ENCODE results near the gene KAT6B.

The KAT6B gene

DNA sequence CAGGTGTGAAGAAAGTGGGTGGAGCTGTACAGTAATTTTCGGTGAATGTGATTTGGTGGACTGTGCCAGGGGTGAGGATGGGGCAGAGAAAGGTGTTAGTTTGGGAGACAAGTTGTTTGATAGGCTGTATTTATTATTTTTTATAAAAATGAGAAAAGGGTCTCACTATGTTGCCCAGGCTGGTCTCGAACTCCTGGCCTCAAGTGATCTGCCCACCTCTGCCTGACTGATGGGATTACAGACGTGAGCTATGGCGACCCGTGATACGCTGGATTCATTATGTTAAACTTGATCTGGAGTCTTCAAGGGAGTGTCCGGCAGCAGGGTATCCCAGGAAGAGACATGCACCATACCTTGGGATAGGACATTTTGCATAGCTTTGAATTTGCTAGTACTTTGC lies 1.3 kb downstream of the KAT6B start:
- DNase-seq (ENCODE audit: low read depth): no peak
- TF ChIP-seq, protein P1, sequence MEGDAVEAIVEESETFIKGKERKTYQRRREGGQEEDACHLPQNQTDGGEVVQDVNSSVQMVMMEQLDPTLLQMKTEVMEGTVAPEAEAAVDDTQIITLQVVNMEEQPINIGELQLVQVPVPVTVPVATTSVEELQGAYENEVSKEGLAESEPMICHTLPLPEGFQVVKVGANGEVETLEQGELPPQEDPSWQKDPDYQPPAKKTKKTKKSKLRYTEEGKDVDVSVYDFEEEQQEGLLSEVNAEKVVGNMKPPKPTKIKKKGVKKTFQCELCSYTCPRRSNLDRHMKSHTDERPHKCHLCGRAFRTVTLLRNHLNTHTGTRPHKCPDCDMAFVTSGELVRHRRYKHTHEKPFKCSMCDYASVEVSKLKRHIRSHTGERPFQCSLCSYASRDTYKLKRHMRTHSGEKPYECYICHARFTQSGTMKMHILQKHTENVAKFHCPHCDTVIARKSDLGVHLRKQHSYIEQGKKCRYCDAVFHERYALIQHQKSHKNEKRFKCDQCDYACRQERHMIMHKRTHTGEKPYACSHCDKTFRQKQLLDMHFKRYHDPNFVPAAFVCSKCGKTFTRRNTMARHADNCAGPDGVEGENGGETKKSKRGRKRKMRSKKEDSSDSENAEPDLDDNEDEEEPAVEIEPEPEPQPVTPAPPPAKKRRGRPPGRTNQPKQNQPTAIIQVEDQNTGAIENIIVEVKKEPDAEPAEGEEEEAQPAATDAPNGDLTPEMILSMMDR (IDR thresholded peaks at IDR 0.05; ENCODE audit: insufficient read depth, low read depth, low read length, missing control alignments): no peak
- peak overlapping the region; percentile 91 for H3K4me3 ChIP-seq (ENCODE audit: low read depth, low read length)

DNA sequence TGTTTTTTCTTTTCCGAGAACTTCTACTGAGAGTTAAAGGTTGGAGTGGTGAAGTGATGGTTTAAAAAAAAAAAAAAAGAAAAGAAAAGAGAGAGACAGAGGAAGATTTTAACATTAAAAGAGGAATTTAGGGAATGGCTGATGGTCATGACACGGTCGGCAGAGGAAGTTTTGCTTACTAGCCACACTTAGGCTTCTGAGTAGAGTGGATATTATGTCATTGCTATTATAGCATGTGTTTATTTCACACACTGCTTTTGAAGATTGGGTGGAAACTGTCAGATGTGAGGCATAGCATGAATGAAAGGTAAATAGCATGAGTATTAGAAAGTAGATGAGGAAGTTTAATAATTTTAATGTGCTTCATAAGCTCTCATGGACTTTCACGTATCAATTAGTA lies 2.5 kb downstream of the KAT6B start:
- no peak for DNase-seq (ENCODE audit: low read depth)
- TF ChIP-seq, protein P1 (IDR thresholded peaks at IDR 0.05; ENCODE audit: insufficient read depth, low read depth, low read length, missing control alignments): no peak
- no peak overlapping the region for H3K4me3 ChIP-seq (ENCODE audit: low read depth, low read length)

DNA sequence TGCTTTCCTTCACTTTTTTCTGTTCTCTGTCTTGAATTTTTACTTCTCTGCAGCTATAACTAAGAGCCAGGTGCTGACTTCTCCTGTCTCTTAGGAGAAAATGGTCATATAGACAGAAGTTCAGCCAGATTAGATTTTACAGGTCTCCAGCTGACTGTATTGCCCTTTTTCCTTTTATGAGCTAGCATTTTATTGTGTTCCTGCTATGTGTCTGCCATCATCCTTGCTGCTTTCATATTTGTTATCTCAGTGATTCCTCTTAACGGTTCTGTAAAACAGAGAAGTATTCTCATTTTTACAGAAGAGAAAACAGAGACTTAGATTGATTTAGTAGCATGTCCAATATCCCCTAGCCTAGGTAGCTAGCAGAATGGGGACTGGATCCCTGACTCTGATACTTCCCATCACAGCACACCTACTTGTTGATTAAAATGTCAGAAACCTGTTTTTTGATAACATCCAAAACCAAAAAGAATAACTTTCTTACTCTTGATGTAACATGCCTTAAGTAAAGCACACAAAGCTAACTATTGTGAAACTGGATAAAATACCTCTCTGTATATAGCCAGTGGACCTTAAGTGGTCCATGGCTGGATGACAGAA lies 5.2 kb downstream of the KAT6B start:
- DNase-seq (ENCODE audit: low read depth): no peak
- TF ChIP-seq, protein P1 (IDR thresholded peaks at IDR 0.05; ENCODE audit: insufficient read depth, low read depth, low read length, missing control alignments): no peak
- no peak overlapping the region for H3K4me3 ChIP-seq (ENCODE audit: low read depth, low read length)

DNA sequence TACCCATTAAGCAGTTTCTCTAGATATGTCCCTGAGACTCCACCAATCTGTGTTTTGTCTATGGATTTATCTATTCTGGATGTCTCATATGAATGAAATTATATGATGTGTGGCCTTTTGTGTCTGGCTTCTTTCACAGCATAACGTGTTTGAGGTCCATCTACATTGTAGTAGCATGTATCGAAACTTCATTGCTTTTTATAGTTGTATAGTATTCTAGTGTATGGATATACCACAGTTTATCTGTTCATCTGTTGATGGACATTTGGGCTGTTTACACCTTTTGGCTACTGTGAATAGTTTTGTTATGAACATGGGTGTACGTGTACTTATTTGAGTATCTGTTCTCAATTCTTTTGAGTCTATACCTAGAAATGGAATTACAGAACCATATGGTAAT lies 9.6 kb downstream of the KAT6B start:
- TF ChIP-seq, protein P1 (IDR thresholded peaks at IDR 0.05; ENCODE audit: insufficient read depth, low read depth, low read length, missing control alignments): no peak
- no peak for DNase-seq (ENCODE audit: low read depth)

DNA sequence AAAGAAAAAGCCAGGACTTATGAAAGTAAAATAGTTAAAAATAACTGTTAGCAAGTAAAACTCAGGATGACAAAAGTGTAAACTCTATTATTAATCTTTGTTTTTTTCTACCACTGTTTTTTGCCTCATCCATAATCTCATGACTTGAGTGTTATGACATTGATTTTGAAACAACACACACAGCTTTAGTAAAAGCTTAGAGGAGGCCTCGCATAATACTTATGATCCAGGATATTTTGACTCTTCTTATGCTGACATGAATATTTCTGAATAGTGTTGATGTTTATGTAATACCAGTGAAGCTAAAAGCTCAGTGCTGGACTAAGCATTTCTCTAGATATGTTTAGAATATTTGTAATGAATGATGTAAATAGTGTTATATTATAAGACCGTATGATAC lies 10.5 kb downstream of the KAT6B start:
- TF ChIP-seq, protein P1 (IDR thresholded peaks at IDR 0.05; ENCODE audit: insufficient read depth, low read depth, low read length, missing control alignments): no peak
- H3K4me3 ChIP-seq (ENCODE audit: low read depth, low read length): no peak overlapping the region
- DNase-seq (ENCODE audit: low read depth): no peak

More for the DNA sequence above, 9.6 kb downstream of the KAT6B start:
- no peak overlapping the region for H3K4me3 ChIP-seq (ENCODE audit: low read depth, low read length)

DNA sequence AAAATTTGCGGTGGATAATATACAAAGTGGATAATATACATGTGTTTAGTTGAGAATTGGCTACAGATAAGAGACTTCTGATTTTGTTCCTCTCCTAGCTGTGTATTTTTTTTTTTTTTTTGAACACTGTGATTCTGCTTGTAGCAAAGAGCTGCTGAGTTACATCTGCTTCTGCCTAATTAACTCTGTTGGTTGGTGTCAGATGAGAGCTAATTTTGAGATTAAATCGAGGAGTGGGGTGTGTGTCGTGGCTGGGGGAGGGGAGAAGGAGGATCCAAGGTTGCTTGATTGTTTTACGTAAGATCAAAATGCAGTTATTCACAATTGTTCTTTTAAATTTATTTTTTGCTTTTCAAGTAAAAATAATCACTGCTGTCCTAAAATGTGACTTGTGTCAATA lies 11.3 kb downstream of the KAT6B start:
- H3K4me3 ChIP-seq (ENCODE audit: low read depth, low read length): no peak overlapping the region
- TF ChIP-seq, protein P1 (IDR thresholded peaks at IDR 0.05; ENCODE audit: insufficient read depth, low read depth, low read length, missing control alignments): no peak
- DNase-seq (ENCODE audit: low read depth): no peak

DNA sequence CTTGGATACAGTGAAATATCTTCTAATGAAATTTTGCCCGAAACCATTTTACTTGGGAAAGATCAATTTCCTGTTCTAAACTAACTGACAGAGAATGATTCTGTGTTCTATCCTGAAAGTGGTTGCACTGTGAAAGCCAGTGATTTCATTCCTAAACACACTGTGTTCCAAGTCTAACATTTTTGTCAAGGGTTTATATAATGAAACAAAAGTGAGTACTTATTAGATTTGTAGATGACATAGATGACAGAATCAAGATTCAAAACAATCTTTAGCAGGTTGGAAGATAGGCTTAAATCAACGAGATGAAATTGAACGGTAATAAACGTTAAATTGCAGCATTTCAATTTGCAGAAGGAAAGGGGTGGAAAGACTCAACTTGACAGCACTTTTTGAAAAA lies 13.3 kb downstream of the KAT6B start:
- no peak overlapping the region for H3K4me3 ChIP-seq (ENCODE audit: low read depth, low read length)
- no peak for DNase-seq (ENCODE audit: low read depth)
- TF ChIP-seq, protein P1 (IDR thresholded peaks at IDR 0.05; ENCODE audit: insufficient read depth, low read depth, low read length, missing control alignments): no peak
